C1 segment of cervical spinal cord (tissue), 14 donors: Measurements from ENCODE around the gene OR5D16.
"Not testable (repeated sequence)": the region's sequence is repeated elsewhere in the genome, so short reads cannot be mapped to it uniquely, and the experiment has no call there.

Experiments
- DNase-seq, 14 donors: peaks; one replicate each; lab custom pipeline; 2025; lab: John Stamatoyannopoulos, UW

Gene OR5D16

DNA sequence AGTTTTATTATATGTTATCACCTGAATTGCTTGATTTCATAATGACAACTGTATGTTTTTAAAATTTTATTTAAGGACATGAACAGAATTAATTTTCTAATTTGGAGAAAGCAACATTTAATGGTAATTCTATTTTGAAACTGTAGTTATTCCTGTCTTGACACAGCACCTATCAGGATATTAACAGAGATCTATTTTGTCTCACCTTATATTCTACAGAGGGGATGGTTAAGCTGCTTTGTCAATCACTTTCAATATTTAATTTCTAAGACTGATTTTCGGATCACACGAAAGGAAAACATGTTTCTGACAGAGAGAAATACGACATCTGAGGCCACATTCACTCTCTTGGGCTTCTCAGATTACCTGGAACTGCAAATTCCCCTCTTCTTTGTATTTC lies at the start of gene OR5D16:
Gene OR5D16 (plus strand): TSS at position 301 of the 400 bp plus-strand sequence. CDS start 0 bp downstream, at position 301.
- DNase-seq, result no peak

DNA sequence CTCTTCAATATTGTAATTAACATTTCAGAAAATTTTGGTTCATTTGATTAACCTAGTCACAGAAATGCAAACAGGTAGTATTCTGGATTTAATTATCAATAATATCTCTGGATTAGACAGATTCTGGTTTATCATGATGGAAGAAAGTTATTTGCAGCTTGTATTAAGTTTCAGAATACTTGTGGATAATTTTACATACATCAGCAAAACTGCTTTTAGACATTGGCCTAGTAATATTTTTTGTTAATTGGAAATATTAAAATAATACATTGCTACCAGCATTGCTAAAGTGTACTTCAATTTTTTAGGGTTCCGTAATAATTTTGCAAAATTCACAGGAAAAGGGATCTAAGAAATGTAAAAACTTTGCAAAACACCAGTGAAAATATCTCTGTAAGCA lies 46.9 kb upstream of the OR5D16 start:
- no peak for DNase-seq

DNA sequence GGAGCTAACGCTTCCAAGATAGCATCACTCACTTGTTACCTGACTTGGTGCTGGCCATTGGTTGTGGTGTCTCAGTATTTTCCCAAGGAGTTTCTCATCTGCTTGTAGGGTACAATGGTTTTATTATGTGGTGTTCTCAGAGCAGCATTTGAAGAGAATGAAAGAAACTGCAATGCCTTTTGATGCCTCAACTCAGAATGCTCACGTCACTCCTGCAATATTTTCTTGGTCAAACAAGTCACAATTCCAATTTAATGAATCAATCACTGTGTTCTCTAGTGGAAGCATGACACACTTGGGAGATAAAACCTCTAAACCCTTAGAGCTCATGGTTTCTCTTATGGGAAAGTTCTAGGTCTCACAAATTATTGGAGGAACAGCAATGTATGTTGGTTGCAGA lies 45.2 kb upstream of the OR5D16 start:
- no peak for DNase-seq

DNA sequence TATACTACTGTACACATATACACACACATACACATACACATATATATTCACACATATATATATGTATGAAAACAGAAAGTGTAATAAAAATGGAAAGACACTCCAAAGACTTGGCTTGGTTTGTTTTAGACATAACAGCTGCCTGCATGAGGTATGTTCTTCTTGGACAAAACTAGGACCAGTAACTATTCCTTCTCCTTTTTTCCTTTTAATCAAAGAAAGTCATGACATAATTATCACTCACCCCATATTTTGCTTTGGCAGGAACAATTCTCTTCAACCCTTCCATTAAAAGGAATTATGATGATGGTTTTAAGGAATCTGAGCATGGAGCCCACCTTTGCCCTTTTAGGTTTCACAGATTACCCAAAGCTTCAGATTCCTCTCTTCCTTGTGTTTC lies 43.3 kb upstream of the OR5D16 start, which contains the start of gene OR5D14:
Gene OR5D14 (plus strand): TSS at position 301 of the 400 bp plus-strand sequence. CDS start 0 bp downstream, at position 301.
- DNase-seq, result no peak

DNA sequence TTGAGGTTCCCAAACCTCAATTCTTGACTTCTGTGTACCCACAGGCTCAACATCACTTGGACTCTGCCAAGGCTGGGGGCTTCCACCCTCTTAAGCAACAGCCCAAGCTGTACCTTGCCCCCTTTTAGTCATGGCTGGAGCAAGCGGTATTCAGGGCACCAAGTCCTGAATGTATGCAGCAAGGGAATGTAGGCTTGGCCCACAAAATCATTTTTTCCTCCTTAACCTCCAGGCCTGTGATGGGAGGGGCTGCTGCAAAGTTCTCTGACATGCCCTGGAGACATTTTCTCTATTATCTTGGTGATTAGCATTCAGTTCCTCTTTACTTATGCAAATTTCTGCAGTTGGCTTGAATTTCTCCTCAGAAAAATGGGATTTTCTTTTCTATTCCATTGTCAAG lies 32.3 kb upstream of the OR5D16 start:
- DNase-seq, result no peak

DNA sequence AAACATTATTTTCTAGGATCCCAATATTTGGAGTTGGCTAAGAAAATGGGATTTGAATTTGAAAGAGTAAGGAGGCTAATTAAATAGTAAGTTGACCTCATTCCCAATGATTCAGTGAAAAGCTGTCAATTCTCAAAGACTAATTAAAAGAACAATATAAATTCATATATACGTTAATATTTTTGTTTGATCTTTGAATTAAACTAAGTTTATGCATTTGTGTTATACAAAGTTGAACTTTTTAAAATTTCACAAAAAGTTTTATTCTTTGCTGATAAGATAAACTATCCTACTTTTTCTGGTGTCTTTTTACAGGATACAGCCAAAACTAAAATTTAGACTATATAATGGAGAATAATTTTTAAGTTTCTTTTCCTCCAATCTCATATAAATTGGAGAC lies 27.5 kb upstream of the OR5D16 start, which contains the start of gene OR5L1:
Gene OR5L1 (plus strand): TSS at position 301 of the 400 bp plus-strand sequence. CDS start 100 bp downstream, outside the sequence.
- DNase-seq, result no peak

DNA sequence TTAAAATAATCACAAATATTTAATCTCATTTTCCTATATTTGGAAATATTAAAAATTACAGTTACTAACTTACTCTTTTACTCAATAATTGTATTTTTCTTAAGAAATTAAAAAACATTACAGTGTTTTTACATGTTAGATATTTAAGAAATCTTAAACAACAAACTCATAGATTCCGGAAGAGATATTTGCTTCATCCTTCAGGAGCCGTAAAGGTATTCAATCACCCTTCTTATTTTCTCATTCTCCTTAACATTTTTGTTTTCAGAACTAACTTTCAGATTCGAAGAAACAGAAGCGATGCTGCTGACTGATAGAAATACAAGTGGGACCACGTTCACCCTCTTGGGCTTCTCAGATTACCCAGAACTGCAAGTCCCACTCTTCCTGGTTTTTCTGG lies 19.2 kb upstream of the OR5D16 start, which contains the start of gene OR5D18:
Gene OR5D18 (plus strand): TSS at position 301 of the 400 bp plus-strand sequence. CDS start 0 bp downstream, at position 301.
- no peak for DNase-seq

DNA sequence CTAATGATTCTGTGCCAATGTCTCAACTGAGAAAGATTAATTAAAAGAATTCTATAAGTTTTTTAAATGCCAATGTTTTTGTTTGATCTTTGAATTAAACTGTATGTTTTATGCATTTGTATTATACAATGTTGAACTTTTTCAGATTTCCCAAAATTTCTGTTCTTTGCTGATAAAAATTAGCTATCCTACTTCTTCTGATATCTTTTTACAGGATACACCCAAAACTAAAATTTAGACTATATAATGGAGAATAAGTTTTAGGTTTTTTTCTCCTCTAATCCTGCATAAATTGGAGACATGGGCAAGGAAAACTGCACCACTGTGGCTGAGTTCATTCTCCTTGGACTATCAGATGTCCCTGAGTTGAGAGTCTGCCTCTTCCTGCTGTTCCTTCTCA lies 11.6 kb upstream of the OR5D16 start, which contains the start of gene OR5L2:
Gene OR5L2 (plus strand): TSS at position 301 of the 400 bp plus-strand sequence. CDS start 0 bp downstream, at position 301.
- no peak for DNase-seq

DNA sequence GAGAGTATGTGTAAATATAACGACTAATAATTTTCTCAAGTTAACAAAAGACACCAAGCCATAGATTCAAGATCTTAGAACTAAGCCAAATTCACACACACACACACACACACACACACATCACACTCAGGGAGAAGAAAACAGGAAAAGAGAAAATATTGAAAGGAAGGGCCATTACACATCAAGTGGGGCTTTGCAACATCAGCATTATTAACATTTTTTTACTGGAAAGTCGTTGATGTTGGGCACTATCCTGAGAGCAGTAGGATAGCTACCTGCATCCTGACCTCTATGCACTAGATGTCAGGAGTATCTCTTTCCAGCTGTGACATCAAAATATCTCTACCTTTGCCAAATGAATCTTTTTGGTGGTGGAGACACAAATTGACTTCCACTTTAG lies 8.9 kb downstream of the OR5D16 start:
- no peak for DNase-seq

DNA sequence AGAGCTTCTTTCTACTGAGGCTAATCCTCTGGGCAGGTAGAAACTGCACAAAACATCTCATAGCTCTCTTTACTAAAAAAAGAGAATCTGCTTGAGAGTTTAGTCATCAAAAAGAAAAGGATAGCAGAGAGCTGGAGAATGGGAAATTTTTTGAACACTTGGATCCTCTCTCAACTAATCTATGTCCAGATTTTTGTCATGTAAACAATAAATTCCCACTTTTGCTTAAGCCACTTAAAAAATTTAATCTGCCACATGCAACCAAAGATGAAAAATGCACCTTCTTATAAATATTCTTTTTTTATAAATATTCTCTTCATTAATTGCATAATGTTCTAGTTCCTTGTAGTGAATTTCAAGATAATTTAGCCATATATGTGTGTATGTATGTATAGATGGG lies 10.5 kb downstream of the OR5D16 start:
- no peak for DNase-seq

DNA sequence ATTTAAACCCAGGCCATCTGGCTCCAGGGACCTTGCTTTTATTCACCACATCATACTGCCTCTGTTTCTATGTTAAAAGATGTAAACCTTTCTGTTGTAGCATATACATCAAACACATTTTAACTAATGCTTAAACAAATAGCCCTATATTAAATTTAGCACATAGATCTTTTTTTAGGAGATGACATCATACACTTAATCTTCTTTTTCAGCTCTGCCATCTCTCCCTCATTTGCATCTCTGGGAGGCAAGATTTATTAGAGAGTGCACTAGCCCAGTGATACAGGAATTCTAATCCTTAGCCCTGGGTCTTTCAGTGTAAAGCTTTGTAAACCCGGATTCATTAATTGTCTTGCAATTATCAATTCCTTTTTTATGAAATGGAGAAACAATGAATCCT lies 13.6 kb downstream of the OR5D16 start:
- DNase-seq, result no peak

DNA sequence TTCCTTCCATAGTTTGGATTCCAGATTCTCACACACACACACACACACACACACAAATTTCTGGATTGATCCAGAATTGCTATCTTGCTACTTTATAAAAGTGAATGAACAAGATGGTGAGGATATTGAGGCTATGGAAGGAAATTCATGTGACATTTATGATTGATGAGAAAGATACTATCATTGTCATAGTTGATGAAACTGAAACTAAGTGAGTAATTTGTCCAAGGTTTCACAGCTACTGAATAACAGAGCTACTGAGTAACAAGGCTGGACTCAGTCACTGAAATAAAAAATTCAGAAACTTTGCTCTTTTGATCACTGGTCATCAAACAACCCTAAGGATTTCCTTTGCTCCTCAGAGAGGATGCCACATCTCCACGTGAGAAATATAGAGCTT lies 16.2 kb downstream of the OR5D16 start:
- DNase-seq, result no peak

DNA sequence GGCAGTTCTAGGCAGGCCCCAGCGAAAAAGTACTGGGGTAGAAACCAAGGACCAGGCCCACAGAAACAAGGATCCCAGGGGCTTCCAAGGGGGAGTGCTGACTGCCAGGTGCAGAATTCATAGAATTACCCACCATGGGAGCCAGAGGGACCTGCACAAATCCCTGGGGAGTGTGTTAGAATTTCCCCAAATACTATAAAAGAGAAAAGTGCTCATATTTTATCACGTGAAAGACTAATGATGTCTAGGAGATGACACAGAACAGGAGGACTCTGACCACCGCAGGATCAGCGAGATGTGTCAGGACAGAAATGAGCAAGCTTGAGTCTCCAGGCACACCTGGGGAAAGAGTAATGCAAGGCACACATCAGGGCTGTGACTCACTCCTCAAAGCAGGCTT lies 28.8 kb downstream of the OR5D16 start:
- DNase-seq, result not testable (repeated sequence)

DNA sequence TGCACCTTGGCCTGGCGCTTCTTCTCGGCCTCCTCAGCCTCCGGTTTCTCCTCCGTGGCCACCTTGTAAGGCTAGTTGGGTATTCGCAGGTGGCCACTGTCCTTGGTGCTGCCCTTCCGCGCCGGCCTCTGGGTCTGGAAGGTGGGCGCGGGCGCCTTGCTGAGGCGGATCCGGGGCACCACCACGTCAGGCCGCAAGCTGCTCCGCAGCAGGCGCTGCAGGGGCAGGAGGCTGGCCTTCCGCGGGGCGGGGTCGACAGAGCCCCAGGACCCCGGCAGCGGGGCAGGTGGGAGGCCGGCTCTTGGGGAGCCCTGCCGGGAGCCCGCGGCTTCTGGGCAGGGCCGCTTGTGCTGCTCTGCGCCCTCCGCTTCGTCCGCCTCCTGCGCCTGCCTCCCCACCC lies 34.2 kb downstream of the OR5D16 start:
- not testable (repeated sequence) for DNase-seq

DNA sequence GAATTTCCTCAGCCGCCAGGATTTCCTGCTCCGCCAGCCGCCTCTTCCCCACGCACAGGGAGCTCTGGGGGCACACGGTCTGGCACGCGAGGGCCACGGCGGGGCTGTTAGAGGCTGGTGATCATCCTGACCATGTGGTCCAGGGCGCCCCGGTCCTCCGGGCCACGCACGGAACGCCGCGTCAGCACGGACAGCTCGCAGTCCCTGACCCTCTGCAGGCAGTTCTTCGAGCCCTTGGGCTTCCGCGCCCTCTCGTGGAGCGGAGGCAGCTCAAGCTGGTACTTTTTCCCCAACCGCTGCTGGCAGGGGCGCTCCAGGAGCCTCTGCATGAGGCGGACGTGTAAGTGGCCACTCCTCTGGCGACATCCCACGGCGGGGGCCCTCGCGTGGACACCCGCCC lies 34.6 kb downstream of the OR5D16 start:
- DNase-seq, result not testable (repeated sequence)

DNA sequence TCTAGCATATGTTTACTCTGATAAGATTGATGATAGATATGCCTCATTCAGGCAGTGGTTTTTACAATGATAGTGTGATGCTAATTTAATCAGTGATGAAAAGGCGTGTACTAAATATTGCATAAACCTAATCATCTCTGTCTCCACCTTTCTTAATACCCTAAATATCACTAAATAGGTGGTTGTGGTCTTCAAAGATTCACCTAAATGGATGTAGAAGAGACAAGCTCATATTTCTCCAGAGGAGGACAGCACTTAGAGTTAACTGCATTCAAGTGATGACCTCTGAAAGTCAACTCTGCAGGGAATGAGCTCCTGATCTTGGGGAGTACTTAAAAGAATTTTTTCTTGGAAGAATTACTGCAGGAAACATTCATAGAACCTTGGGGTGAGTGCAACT lies 44.4 kb downstream of the OR5D16 start, which contains the start of gene TRIM51:
Gene TRIM51 (plus strand): TSS at position 301 of the 400 bp plus-strand sequence. CDS start 2,132 bp downstream, outside the sequence.
- not testable (repeated sequence) for DNase-seq

DNA sequence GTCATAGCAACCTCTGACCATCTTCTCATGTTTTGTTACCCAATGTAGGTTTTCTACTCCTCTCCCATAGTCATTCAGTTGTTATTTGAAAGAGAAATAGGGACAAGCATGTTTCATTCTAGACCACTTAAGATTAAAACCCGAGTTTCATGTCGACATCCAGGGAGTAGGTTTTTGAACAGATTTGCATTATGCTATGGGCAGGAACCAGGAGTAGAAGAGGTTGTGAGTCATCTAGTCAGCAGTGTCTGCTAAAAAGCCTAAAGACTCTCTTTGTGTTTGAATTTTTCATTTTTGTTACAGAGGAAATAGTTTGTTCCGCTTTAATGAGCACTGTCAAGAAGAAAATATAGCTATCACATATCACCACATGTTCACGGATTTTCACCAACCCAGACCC lies 46.4 kb downstream of the OR5D16 start:
- DNase-seq, result not testable (repeated sequence)

DNA sequence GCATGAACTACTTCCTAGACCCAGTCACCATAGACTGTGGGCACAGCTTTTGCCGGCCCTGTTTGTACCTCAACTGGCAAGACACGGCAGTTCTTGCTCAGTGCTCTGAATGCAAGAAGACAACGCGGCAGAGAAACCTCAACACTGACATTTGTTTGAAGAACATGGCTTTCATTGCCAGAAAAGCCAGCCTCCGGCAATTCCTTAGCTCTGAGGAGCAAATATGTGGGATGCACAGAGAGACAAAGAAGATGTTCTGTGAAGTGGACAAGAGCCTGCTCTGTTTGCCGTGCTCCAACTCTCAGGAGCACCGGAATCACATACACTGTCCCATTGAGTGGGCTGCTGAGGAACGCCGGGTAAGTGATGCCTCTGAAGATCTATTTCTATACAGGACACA lies 46.9 kb downstream of the OR5D16 start:
- DNase-seq, result not testable (repeated sequence)
